ENCODE results near the gene BACH1.

BACH1 gene

DNA sequence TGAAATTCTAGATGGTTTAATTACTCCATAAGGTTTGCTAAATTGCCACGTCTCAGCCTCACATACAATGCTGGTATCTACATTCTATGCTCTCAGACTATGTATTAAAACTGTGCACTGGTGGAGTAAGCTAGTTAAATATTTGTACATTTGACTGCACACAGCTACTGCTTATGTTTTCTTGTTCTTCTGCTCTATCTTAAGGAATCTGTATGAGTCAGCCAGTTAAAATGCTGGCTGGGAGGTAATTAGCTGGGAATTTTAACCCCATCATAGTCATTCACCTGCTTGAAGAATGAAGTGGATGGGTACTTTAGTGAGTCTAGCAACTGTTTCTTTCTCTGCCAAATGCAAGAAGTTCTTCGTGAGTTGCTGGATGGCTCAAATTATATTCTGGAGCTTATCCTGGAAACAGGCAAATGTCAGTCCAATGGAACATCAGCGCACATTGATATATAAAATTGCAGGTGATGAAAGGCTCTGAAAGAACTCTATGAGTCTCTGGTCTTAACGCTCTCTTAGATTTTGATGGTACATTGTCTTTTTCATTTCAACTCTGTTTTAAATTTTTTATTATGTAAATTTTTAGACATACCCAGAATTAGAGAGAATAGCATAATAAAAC is 83.4 kb downstream of the BACH1 start:
- no peak for DNase-seq (ENCODE audit: low spot score)

DNA sequence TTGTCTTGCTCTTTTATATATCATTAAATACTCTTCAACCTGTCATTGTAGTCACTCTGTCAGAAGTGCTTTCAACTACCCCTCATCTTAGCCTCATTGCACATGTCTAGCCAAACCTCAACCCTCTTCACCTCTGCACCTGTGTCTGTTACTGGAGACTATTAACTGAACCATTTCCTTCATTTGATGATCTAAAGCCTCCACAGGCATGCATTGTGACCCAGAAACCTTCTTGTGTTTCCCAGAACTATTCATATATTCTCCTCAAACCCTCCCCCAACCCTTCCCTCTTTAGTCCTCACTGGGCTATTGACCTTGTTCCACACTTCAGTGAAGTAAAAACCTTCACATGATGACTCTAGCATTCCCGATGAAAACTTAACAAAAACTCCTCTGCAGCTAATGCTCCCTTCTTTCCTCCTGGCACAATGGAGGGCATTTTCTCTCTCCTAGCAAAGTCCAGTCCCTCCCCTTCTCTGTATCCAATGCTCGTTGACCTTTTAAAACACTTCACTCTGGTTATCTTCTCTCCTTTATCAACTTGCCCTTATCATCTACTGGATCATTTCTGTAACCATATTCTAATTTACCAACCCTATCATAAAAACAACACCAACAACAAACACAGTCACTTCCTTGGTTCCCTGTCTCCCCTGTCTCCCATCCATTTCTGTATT is 86.1 kb downstream of the BACH1 start:
- DNase-seq (ENCODE audit: low spot score): no peak

DNA sequence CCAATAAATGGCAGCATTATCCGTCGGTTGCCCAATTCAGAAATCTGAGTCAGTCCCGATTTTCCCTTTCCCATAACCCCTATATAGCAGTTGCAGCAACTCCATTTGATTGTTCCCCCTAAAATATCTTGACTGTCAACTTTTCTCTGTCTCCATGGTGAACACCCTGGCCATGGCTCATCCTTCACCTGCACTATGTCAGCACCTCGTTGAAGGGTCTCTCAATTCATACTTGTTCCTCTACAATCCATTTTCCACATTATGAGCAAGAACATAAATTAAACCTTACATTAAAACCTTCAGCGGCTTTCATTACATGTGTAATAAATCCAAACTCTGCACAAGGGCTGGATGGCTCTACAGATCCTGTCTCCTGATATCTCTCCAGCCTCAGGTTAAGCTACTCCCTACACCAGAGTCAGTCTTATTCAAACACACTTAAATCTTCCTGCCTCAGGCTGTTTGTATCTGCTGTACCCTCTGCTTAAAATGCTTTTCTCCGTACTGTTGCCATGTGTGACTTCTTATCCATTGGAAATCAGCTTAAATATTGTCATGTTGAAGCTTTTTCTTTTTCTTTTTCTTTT is 87.3 kb downstream of the BACH1 start:
- DNase-seq (ENCODE audit: low spot score): no peak

DNA sequence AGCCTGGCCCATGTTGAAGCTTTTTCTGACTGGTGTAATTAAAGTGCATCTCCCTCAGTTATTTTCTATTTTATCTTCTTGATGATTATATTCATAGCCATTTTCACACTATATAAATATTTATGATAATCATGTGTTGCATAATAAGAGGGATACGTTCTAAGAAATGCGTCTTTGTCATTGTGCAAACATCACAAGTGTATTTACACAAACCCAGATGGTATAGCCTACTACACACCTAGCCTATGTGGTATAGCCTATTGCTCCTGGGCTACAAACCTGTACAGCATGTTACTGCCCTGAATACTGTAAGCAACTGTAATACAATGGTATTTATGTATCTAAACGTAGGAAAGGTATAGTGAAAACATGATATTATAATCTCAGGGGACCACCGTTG is 88.1 kb downstream of the BACH1 start:
- DNase-seq (ENCODE audit: low spot score): no peak

DNA sequence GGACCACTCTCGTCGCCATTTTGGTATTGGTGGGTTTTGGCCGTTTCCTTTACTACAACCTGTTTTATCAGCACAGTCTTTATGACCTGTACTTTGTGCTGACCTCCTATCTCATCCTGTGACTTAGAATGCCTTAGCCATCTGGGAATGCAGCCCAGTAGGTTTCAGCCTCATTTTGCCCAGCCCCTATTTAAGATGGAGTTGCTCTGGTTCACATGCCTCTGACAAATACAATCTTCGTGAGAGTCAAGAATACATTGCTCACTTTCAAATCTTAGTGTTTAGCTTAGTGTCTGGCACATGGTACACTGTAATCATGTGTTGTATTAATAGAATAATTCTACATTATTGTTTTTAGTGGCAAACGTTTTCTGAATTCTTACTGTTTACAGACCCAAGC is 88.9 kb downstream of the BACH1 start:
- DNase-seq (ENCODE audit: low spot score): no peak

DNA sequence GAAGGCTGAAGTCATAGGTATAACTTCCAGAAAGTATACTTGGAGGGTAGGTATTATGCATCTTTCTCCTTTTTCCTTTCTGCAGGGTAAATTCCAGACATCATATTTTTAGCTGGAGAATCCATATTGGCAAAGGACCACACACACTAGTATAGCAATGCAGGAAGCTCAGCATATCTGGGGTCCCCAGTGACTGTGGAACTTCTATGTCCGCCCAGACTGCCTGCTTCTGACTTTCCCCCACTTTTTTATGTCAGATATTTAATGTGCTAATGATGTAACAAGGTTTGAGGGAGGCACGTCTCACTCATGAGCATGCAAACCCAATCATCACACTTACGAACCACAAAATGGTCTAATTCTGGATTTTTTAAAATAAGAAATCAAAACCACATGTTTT is 90.4 kb downstream of the BACH1 start:
- DNase-seq (ENCODE audit: low spot score): no peak

DNA sequence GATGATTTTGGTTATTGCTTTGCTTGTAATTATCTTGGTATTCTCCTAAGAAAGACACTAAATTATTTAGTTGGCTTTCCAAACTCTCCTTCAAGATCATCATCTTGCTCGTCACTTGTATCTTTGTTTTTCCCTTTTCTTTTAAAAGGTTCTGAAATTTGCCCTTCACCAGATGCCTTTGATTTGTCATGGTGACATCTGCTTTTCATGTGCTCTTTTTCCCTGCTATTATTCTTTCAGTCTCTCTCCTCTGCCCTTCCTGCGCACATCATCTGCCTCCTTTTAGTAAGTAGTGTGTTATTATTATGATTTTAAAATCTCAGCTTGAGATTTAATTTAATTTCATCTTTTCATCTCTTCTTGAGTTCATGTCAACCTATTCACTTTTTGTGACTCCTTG is 92.1 kb downstream of the BACH1 start:
- DNase-seq (ENCODE audit: low spot score): no peak

DNA sequence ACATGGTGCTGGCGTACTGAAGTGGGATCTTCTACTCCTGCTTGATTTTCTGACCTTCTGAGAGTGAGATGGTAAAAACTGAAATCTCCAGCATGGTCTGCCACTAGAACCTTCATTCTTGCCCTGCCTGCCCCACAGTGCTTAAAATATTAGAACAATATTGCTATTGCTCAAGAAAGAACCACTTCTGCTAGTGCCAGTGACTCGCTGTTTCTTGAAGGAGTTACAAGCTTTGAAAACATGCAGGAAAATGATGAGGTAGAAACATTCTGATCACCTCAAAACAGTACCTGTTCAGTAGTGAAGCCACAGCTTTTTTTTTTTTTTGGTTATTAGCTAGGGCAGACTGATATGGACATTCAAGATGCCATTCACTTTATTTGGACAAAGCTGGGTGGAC is 95.3 kb downstream of the BACH1 start:
- no peak for DNase-seq (ENCODE audit: low spot score)

All from globus pallidus (tissue), 1 donor.